ENCODE results near the gene ZNF732.

DNA sequence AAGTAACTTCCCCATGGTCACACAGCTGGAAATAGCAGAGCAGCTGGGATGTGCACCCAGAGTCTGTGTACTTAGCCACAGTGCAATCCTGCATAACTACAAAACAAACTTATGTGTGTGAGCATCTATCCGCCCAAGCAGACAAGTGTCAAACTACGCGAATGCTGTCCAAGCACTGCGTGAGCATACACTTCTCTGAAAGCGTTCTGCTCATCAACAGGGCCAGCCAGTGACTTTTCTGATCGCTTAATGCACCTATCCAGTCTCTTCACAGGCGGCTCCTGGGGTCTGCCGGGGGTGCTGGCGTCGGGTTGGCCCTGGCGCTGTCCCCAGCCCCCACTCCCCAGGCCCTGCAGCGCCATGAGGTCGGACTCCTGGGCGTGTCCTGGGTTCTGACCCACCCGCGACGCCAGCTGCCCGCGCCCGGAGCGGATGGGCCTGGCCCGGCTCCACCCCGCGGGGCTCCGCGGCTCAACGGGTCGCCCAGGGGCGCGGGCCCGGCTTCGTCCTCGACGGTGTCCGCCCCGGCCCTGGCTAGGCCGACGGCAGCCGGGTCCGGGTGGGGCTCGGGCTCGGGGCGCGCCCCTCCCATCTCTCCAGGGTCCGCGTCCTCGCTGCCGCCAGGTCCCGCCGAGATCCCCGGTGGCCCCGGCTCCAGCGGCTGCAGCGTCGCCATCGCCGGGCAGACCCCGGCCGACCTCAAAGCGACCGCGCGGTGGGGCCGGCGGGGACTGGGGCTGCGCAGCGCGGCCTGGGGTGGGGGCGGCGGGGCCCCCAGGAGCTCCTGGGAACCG lies 31.0 kb upstream of the ZNF732 start:
- TF ChIP-seq, protein P1, sequence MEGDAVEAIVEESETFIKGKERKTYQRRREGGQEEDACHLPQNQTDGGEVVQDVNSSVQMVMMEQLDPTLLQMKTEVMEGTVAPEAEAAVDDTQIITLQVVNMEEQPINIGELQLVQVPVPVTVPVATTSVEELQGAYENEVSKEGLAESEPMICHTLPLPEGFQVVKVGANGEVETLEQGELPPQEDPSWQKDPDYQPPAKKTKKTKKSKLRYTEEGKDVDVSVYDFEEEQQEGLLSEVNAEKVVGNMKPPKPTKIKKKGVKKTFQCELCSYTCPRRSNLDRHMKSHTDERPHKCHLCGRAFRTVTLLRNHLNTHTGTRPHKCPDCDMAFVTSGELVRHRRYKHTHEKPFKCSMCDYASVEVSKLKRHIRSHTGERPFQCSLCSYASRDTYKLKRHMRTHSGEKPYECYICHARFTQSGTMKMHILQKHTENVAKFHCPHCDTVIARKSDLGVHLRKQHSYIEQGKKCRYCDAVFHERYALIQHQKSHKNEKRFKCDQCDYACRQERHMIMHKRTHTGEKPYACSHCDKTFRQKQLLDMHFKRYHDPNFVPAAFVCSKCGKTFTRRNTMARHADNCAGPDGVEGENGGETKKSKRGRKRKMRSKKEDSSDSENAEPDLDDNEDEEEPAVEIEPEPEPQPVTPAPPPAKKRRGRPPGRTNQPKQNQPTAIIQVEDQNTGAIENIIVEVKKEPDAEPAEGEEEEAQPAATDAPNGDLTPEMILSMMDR (IDR thresholded peaks at IDR 0.05; ENCODE audit: insufficient read depth, low read length, poor library complexity, severe bottlenecking), result no peak
- no peak for TF ChIP-seq EZH2phosphoT487 (conservative IDR thresholded peaks at IDR 0.05; ENCODE audit: low read length)
